Measurements from ENCODE around the gene PLEKHN1. TPM values are rescaled to one million over a fixed set of nuclear protein-coding genes. Genes with fewer than 3 reads are reported as not detected.

Gene PLEKHN1
- total RNA-seq, 2 donors from 2014 or later: not detected

DNA sequence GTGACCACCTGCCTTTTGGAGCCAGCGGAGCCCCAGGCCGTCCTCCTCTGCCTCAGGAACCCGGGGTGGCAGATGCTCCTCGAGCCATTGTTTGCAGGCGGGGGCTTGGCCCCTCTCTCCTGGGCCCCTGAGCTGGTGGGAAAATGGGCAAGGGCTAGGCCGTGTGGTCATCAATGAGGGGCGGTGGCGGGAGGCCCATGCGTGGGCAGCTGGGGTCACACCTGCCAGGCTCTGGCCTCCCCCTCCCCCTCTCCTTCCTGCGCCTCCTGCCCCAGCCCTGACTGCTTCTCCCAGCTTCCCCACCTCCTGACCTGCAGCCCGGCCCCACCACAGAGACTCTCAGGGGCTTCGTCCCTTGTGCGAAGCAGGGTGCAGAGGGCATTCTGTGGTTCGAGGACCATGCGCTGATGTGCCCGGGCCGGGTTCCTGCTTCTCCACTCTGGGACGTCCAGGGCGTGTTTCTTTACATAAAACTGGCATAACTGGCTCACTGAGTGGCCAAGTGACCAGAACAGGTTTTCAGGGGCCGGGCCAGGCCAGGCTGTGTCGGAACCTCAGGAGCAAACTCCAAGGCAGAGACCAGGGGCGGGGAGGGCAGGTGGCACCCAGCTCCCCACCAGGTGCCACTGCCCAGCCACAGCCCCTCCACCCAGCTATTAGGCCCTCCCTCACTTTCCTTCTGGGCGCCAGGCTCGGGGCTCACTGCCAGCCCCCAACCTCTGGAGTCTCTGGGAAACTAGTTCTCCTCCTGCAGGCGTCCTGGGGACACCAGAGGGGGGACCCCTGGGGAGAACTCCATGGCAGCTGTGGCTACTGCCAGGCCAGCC lies 33.3 kb upstream of the PLEKHN1 start:
- H3K27me3 ChIP-seq: peaks cover 0 to 29% of the 10 kb centered on the region in 2 donors
- intact Hi-C loops (cut with DNase I): no loop called here
- no peak for TF ChIP-seq POLR2A (IDR thresholded peaks at IDR 0.05)
- no peak for TF ChIP-seq CTCF (IDR thresholded peaks at IDR 0.05)
- H3K4me3 ChIP-seq: no peak overlapping the region
- WGBS, 2 donors: 42 to 50% methylated on average over 13 to 24 of the region's 25 CpGs
- DNase-seq: peak in 2 of 4 donors; percentile 28 to 51
- no peaks in the 10 kb centered on the region for H3K36me3 ChIP-seq (replicated peaks in 1 of 2; ENCODE audit: insufficient read depth in 1 of 2, low read depth in 2 of 2)
- no peak for ATAC-seq
- H3K27ac ChIP-seq: no peak overlapping the region
- H3K9me3 ChIP-seq: no peaks in the 10 kb centered on the region
- H3K4me1 ChIP-seq: peaks cover 12% of the 10 kb centered on the region

DNA sequence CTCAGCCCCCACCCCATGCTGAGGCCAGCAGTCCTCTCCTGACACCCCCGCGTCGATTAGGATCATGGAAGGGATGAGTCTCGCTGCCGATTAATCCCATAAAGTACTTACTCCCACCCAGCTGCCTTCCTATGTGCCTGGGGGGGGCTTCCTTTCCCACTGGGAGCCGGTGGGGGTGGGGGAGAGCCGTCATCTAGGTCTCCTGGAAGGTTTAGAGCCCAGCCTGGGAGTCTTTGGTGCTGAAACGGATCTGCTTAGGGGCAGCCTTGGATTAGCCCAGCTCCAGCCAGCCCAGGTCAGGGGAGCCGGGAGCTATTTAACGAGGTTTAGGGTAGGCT lies 32.7 kb upstream of the PLEKHN1 start:
- peaks cover 0 to 29% of the 10 kb centered on the region in 2 donors for H3K27me3 ChIP-seq
- intact Hi-C loops (cut with DNase I): no loop called here
- no peak for DNase-seq
- H3K4me3 ChIP-seq: no peak overlapping the region
- H3K4me1 ChIP-seq: peaks cover 12% of the 10 kb centered on the region
- H3K27ac ChIP-seq: no peak overlapping the region
- no peaks in the 10 kb centered on the region for H3K9me3 ChIP-seq
- ATAC-seq: no peak
- H3K36me3 ChIP-seq (replicated peaks in 1 of 2; ENCODE audit: insufficient read depth in 1 of 2, low read depth in 2 of 2): no peaks in the 10 kb centered on the region
- no peak for TF ChIP-seq POLR2A (IDR thresholded peaks at IDR 0.05)
- TF ChIP-seq CTCF (IDR thresholded peaks at IDR 0.05): no peak
- 7 to 8% methylated on average over 3 to 10 of the region's 10 CpGs for WGBS, 2 donors

- intact Hi-C loops (cut with DNase I): no loop called here
These were observed 31.1 kb upstream of the PLEKHN1 start for GRCh38 chr1:934991-935750.

GRCh38 chr1:935751-936231 lies 30.5 kb upstream of the PLEKHN1 start:
- Histone ChIP-seq H3K36me3 (replicated peaks in 1 of 2; ENCODE audit: insufficient read depth in 1 of 2, low read depth in 2 of 2) (no peaks in the 10 kb centered on the region), H3K27ac (no peak overlapping the region), H3K4me3 (no peak overlapping the region), H3K27me3 (peaks cover 0 to 31% of the 10 kb centered on the region in 2 donors), H3K9me3 (no peaks in the 10 kb centered on the region), H3K4me1 (peaks cover 25% of the 10 kb centered on the region)
- intact Hi-C loops (cut with DNase I): no loop called here
- DNase-seq: peak in 1 of 4 donors; percentile 43
- WGBS, 2 donors: 4% methylated on average over 30 of the region's 30 CpGs; no CpG with 5 or more reads in 1 of the 2 donors
- TF ChIP-seq CTCF (IDR thresholded peaks at IDR 0.05): no peak
- no peak for TF ChIP-seq POLR2A (IDR thresholded peaks at IDR 0.05)
- no peak for ATAC-seq

More at GRCh38 chr1:934991-935750, 31.1 kb upstream of the PLEKHN1 start:
- ATAC-seq (no peak), DNase-seq (no peak)
- H3K4me3 ChIP-seq: no peak overlapping the region
- TF ChIP-seq CTCF (IDR thresholded peaks at IDR 0.05) (no peak), POLR2A (IDR thresholded peaks at IDR 0.05) (no peak)
- H3K4me1 ChIP-seq: peaks cover 19% of the 10 kb centered on the region
- 5 to 13% methylated on average over 22 to 29 of the region's 37 CpGs for WGBS, 2 donors
- no peak overlapping the region for H3K27ac ChIP-seq
- H3K9me3 ChIP-seq: no peaks in the 10 kb centered on the region
- no peaks in the 10 kb centered on the region for H3K36me3 ChIP-seq (replicated peaks in 1 of 2; ENCODE audit: insufficient read depth in 1 of 2, low read depth in 2 of 2)
- peaks cover 0 to 29% of the 10 kb centered on the region in 2 donors for H3K27me3 ChIP-seq
